Measurements from ENCODE around the gene PDLIM1. TPM values are rescaled to one million over a fixed set of nuclear protein-coding genes. Genes with fewer than 3 reads are reported as not detected.
A peak's percentile ranks its signal among the peaks of the same experiment; 100 is the strongest.

PDLIM1 gene
- total RNA-seq, 1 donor from 2014 or later, result 226 TPM

DNA sequence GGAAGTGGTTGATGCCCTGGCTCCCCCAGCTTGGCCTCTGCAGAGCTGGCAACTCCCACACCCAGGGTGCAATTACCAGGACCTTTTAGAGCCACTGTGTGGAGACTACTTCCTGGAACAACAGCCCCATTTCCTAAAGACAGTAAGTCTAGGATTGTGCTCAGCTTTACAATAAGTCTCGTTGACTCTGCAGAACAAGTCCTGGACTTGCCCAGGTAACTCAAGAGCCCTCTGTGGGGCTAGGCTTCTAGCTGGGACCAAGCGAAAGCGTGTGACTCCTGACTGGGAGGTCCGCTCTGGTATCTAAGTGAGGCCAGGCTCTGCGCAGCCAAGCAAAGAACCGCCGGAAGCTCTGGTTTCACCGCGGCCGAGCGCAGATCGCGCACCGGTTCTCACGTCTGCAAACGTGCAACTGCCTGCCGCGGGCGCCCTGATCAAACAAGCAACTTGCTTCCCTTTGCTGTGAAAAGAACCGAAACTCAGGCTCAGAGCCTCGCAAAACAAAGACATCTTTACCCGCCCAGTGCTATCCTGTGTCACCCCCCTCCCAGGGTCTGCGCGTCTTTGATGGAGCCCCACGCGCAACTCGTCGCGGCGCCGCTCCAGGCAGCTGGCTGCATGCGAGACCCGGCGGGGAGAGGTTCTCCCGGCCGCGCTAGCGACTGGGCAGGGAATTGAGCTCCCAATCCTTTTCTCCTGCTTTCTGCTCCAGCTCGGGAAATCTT lies 4.4 kb upstream of the PDLIM1 start:
- DNase-seq (peak; percentile 60), ATAC-seq (ENCODE audit: poor library complexity) (no peak)
- intact Hi-C loops (cut with DNase I), result no loop called here

DNA sequence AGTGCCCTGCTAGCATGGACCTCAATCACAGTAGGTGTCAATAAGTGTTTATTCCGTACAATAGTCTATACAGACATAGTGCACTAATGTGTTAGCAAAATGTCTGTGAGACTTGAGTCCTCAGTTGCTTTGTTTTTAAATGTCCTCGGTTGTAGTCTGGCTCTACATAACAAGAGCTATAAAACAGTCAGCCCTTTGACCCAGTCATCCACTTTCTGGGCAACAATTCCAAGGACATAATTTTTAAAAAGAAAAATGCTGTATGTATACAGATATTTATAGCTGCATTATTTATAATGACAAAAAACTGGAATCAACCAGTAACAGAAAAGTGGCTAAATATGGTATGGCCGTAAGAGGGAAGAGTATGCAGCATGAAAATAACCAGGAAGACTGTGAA lies 2.8 kb upstream of the PDLIM1 start:
- no peak for DNase-seq
- intact Hi-C loops (cut with DNase I), result loop anchor here (5.0 kb wide), 1 partner anchor 46 kb away; no protein-coding TSS in a partner anchor
- ATAC-seq (ENCODE audit: poor library complexity), result no peak

DNA sequence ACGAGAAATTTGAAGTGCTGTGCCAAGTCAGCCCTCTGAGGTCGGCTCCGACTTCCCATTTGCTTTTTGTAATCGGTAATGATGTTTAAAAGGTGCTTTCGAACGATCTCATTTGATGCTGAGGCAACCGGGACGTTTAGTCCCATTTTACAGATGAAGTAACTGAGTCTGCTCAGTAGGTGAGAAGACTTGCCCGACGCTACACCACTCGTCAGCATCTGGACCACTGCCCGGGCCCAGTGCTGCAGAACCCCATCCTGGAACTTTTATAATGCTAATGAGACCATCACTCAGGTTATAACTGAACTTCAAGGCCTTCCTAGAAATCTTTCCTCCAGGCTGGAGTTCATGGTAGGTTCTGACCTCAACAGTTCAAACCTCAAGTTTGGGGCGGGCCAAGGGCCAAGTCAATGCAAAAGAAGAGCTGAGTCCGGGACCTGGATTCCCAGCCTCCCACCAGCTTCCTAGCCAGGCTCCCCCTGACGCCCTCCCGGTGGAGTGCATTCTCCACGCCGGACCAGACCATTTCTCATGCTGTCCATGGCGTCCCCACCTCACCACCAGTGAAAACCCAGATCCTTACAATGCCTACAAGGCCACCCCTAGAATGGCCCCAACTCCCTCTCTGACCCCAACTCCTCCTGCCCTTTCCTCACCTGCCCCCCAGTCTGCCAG lies 699 bp upstream of the PDLIM1 start:
- no peak for ATAC-seq (ENCODE audit: poor library complexity)
- DNase-seq, result no peak
- intact Hi-C loops (cut with DNase I), result loop anchor here (5.0 kb wide), 1 partner anchor 44 kb away; no protein-coding TSS in a partner anchor

DNA sequence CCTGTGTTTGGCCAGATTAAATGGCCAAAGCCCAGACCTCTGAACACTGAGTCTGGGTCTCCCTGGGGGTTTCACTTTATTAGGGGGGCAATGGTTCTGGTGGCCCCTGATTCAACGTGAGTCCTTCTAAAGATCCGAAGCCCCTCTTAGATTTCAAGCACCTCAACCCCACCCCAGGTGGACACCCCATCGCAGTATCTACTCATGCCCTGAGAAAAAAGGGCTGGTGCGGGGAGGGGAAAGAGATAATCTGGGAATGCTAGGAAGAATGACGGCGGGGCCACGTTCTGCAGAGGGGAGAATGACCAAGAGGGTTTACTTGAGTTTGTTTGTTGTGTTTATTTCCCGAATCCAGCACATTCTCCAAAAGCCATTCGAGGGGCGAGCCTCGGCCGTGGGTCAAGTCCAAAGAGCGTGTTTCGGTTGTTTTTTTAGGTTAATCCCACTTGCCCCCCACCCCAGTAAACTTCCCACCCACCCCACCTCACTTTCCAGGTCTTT lies 832 bp downstream of the PDLIM1 start:
- ATAC-seq (ENCODE audit: poor library complexity) (no peak), DNase-seq (no peak)
- intact Hi-C loops (cut with DNase I), result loop anchor here (5.0 kb wide), 1 partner anchor 43 kb away; no protein-coding TSS in a partner anchor

DNA sequence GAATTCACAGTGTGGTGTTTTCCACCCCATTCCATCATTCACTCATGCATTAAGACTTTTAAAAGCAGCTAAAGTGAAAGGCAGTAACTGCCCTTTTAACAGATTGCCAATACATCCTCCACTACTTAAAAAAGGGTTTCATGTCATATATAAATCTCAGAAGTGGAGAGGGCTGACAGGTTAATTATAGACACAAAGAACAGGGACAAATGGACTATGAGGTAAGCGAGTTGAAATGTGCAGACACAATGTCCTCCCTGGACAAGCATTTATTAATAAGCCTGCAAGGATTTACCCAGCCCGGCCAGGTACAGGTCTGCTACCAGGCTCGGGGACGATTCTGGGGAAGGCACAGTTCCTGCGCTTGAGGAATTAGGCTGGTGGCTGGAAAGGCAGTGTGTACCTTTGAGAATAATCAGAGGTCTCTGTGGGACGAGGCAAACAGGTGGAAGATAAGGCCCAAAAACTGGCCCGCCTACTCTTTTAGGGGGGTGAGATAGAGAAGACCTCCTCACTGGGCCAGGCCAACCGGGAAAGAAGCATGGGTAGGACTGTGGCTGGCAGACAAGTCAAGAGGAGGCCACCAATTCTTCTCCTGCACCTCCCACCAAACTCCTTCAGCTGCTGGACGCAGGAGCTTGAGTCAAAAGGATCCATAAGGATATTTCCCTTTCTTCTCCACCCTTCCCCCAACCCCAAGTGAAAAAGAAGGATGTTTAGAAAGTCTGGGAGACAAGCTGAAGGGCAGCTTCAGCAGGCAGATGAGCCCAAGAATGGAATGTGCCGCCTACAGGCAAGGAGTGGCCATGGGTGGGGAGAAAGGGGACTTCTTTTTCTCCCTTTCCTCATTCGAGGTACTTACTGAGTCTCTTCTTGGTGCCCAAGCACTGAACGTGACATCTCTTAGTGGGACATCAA lies 1.5 kb downstream of the PDLIM1 start:
- intact Hi-C loops (cut with DNase I), result no loop called here
- no peak for DNase-seq
- peak; percentile 49 for ATAC-seq (ENCODE audit: poor library complexity)

DNA sequence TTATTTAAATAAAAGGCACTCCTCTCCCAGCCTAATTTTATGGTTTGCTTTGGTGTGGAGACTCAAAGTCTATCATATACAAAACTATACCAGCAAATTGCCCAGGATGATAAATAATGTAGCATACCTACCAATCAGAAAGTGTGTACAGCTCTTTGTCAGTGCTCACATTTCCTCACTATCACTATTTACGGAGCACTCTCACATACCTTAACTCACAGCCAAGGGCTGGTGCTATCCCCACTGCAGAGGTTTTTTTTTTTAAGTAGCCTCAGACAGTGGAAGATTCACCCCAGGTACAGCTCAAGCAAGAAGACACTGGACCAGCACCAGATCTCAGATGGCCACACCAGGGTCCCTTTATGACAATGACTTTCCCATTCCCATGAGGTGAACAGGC lies 2.5 kb downstream of the PDLIM1 start:
- no peak for DNase-seq
- intact Hi-C loops (cut with DNase I), result no loop called here
- ATAC-seq (ENCODE audit: poor library complexity), result peak; percentile 14

DNA sequence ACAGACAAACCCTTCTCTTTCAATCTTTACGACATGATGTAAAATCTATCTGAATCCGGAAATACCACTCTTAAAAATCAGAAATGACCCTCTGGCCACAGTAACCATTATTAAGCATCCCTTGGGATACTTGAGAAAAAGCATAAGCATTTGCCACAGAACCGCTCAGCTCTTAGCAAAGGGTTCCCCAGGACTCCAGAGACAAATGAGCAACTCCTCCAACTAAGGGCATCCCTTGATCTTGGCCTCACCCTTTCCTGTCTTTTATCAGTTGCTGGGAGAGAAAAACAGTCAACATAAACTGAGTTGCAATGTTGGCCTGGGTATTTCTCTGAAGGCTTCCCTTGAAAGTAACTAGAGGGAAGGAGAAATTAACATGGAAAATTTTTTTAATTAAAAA lies 3.5 kb downstream of the PDLIM1 start:
- DNase-seq, result no peak
- intact Hi-C loops (cut with DNase I), result no loop called here
- ATAC-seq (ENCODE audit: poor library complexity), result peak; percentile 14

DNA sequence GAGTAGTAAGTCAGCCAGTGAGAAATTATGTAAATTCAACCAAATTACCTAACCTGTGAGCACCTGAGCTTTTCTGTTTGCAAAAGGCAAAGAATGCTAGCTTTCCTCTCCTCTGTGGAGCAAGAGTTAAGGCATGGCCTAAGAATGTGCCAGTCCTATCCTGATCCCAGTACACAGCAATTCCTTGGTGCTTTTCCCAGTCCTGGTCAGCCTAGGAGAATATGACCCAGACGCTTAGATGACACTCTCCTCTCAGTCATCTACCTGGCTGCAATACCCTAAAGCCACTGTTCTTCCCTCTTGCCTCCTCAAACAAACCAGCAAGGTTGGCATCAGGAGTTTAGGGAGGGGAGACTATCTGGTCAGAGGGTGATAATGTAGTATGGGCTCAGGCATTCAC lies 4.1 kb downstream of the PDLIM1 start:
- intact Hi-C loops (cut with DNase I), result no loop called here
- peak; percentile 13 for ATAC-seq (ENCODE audit: poor library complexity)
- no peak for DNase-seq

DNA sequence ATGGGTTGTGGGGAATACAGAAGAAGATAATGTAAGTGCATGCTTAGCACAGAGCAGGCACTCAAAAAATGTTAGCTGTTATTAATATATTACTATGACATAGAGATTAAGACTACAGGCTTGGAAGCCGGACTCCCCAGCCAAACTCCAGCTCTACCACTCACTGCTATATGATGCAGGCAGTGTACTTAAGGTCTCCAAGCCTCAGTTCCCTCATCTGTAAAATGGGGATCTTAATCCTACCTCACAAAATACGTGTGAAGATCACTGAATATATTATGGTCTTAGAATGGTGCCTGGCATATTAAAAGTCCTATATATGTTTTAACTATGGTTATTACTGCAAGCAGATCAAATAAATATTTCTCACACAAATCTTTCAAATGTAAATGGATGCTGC lies 5.2 kb downstream of the PDLIM1 start:
- intact Hi-C loops (cut with DNase I), result no loop called here
- ATAC-seq (ENCODE audit: poor library complexity) (peak; percentile 19), DNase-seq (no peak)

DNA sequence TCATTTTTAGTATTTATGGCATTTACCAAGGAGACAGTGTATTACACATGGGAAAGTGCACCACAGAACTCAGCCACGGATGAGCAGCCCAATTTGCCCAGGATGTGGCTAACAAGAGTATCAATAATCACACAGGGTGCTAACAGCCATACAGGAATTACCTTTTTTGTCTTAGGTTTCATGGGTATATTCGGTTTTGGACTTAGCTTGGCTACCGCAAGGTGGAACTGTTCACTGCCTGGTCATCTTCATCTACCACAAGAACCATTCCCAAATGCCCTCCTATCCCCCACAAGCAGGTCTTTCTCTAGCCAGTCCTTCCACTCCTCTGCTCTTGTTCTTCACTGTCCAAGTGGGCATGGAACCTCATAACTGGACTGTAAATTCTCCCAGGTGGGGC lies 6.0 kb downstream of the PDLIM1 start:
- ATAC-seq (ENCODE audit: poor library complexity) (no peak), DNase-seq (no peak)
- intact Hi-C loops (cut with DNase I), result no loop called here

DNA sequence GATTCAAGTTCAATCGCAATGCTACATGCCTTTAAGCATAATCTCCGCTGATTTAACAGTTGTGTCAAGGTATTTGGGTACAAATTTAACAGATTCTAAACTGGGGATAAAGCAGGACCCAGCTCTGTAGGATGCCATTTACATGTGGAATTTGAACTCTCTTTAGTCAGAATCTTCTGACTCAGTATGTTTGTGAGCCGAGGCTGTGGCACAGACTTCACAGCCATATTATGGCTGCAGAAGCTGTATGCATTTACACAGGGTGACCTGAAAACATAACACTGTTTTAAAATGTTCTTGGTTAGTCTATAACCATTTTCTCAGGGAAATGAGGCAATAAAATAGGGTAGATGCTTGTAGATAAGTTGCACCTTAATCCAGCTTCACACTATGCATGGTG lies 8.7 kb downstream of the PDLIM1 start:
- ATAC-seq (ENCODE audit: poor library complexity) (no peak), DNase-seq (no peak)
- intact Hi-C loops (cut with DNase I), result no loop called here

DNA sequence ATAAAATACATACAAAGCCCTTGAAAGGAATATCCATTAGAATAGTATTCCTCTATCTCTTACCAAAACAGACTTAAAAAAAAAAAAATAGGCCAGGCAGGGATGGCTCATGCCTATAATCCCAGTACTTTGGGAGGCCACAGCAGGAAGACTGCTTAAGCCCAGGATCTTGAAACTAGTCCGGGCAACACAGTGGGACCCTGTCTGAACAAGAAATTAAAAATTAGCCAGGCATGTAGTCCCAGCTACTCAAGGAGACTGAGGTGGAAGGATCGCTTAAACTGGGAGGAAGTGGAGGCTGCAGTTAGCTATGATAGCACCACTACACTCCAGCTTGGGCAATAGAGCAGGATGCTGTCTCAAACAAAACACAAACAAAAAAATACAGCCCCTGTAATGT lies 9.6 kb downstream of the PDLIM1 start:
- ATAC-seq (ENCODE audit: poor library complexity) (no peak), DNase-seq (no peak)
- intact Hi-C loops (cut with DNase I), result no loop called here

DNA sequence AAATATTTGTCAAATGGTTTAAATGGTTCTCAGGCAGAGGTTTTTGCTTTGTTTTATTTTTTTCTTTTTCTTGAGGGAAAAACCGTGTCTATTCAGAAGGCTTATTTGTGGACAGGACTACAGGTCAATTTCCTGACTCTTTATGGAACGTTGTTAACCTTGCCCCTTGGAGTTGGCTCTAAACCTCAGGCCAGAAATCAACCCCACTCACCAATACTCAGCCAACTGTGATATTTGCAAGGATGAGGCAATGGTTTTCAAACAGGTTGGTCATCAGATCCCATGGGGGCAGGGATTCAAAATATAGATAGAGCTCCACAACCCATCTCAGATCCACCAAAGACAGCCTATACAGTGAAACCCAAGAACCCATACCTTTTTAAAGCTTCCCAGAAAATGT lies 10.2 kb downstream of the PDLIM1 start:
- DNase-seq (no peak), ATAC-seq (ENCODE audit: poor library complexity) (no peak)
- intact Hi-C loops (cut with DNase I), result no loop called here

DNA sequence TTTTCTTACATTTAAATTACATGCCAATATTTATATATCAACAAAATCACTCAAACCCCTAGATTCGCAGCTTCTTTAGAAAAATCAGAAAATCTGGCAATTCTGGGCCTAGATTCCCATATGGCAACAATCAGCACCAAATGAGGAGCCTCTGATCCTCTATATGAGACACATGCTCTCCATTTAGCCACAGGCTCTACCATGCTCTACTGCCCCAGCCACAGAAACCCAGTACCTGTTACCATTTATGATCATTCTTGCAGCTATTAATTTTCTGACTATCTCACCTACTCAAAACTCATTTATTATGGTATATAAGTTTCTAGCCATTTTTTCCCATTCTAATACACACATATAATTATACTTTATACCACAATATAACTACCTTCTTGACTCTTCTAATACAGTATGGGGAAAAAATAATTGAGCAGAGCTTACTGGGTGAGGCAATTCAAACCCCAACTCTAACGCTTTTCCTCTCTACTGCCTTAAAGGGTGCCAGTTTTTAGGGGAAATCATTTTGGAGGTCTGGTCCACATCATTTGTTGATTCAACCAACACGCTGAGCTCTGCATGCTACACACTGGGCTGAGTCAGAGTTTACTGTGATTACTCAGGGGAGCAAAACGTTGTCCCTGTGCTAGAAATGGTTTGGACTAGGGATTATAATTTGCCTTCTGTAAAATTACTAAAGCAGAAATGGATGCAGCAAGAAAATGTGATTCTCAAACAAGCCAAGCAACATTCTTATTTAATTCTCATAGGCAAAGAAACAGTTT lies 11.6 kb downstream of the PDLIM1 start:
- ATAC-seq (ENCODE audit: poor library complexity), result peak; percentile 41
- intact Hi-C loops (cut with DNase I), result no loop called here
- no peak for DNase-seq

DNA sequence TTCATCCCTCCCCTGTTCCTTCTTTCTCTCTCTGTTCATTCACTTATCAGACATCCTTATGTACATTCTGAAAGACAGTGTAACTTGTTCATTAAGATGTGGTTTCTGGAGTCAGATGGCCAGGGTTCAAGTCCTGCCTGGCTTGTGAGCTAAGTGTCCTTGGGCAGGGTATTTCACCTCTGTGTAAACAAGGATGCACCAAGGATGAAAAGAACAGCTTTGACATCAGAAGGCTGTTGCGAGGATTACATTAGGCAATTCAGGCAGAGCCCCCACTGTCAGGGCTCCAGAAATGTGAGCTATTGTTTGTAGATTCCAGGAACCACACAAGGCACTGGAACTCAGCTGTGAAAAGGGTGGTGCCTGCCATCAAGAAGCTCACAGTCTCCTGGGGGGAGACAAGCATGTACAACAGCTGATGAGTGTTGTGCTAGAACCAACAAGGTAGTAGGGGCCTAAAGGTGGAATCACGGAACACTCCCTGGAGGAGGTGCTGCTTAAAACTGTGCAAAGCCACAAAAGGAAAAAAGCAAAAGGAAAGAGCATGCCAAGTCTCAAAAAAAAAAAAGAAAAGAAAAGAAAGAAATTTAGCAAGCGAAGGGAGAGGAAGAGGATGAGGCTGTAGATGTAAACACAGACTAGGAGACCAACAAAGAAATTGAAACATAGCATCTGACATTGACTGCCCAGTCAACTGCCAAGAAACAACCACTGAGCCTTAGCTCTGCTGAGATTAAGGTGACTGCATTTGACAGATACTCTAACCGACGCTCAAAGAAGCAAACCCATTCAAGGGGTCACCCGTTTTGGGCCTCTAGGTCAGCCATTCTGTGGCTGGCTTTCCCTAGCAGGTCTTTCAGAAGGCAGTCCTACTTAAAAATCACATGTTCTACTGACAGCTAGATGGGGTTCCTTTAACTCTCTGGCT lies 12.5 kb downstream of the PDLIM1 start:
- ATAC-seq (ENCODE audit: poor library complexity) (peak; percentile 17), DNase-seq (no peak)
- intact Hi-C loops (cut with DNase I), result no loop called here

DNA sequence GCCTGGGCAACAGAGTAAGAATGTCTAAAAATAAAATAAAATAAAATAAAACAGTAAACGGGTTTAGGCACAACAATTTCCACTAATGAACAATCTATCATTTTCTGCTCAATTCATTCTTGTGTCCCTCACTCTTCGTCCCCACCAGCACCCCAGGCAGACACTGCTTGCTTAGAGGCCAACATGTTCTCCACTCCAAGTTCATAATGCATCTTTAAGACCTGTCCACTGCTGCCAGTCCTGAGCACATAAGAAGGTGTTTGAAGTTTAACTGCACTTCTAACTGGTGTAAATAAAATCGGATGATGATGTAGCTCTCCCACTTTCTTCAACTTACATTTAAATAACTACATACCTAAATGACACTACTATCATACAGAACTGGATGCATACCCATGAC lies 13.2 kb downstream of the PDLIM1 start:
- no peak for ATAC-seq (ENCODE audit: poor library complexity)
- DNase-seq, result no peak
- intact Hi-C loops (cut with DNase I), result no loop called here

DNA sequence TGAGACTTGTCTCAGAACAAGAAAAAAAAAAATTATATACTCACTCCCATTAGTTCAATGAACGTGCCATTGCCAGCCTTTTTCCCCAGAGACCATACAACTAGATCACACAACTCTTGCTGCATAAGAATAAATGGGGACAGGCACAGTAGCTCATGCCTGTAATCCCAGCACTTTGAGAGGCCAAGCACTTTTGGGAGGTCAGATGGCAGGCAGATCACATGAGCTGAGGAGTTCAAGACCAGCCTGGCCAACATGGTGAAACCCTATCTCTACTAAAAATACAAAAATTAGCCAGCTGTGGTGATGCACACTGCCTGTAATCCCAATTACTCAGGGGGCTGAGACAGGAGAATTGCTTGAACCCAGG lies 13.6 kb downstream of the PDLIM1 start:
- intact Hi-C loops (cut with DNase I), result no loop called here
- DNase-seq (no peak), ATAC-seq (ENCODE audit: poor library complexity) (no peak)

All from Right ventricle myocardium superior (tissue), 1 donor.